GM19324 (cell line): Measurements from ENCODE around the gene MKRN1.
A peak's percentile ranks its signal among the peaks of the same experiment; 100 is the strongest.
"Not testable (repeated sequence)": the region's sequence is repeated elsewhere in the genome, so short reads cannot be mapped to it uniquely, and the experiment has no call there.

Source experiments
- ATAC-seq: cut with Tn5 transposase; IDR thresholded peaks from one replicate; pipeline ENCODE4 v1.9.1; 2021; ENCODE audit warnings: mild to moderate bottlenecking, moderate library complexity; ENCODE audit not compliant: unreplicated experiment, low FRiP score

MKRN1 gene

GRCh38 chr7:140479062-140479738, at the start of gene MKRN1:
TSS of gene MKRN1 (minus strand) at chr7:140479505. CDS start at chr7:140479344, 161 bp downstream.
- peak; percentile 93 for ATAC-seq

DNA sequence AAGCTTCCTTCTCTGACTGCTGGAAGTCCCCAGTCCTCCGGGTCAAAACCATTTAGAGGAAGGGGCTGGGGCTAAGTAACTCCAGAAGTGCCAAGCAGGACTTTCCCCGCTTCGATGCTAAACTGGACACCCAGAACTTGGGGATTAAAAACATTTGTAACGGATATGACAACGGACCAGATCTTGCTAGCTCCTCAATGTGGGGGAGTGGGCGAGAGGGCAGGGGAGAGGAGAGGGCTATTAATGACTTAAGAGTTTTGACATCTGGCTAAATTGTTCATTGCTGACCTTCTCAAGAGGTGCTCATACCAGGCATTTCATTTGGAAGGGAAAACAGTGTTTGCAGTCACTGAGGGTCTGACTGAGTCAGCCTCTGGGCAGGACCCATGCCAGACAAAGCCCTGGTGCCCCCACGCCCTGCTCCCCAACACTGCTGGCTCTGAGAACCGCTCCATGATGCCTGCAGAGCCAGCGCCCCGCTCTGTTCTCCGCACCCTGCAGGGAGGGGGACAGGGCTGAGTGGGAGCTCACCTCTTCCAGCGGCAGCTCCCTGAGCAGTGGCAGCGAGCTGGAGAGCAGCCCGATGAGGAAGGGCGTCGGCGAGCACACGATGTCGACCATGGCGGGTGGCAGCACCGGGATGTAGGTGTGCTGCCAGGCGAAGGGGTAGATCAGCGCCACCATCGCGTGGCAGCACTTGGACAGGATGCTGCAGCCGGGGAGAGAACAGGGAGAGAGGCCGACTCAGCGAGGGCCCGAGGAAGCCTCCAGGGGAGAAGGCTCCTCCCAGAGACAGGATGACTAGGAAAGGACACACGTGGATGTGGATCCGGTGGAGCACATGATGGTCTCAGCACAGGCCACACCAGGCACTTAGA, 47.7 kb upstream of the MKRN1 start:
- no peak for ATAC-seq

DNA sequence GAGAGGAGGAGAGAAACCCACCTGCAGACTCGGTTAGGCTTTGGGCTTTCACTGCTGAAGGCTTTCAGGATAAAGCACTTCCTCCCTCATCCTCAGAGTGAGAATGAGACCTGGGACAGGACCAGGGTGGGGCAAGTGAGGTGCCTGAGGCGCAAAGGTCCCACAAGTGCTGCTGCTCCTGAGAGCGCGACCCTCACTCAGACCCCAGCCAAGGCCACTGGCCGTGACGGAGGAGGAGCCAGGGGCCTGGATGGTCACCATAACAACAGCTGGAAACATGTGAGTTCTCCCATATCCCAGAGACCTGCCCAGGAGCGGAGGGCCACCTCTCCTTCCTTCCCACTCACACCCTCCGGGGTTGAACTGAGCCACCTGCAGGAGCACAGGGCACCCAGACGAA, 46.9 kb upstream of the MKRN1 start:
- ATAC-seq: no peak

DNA sequence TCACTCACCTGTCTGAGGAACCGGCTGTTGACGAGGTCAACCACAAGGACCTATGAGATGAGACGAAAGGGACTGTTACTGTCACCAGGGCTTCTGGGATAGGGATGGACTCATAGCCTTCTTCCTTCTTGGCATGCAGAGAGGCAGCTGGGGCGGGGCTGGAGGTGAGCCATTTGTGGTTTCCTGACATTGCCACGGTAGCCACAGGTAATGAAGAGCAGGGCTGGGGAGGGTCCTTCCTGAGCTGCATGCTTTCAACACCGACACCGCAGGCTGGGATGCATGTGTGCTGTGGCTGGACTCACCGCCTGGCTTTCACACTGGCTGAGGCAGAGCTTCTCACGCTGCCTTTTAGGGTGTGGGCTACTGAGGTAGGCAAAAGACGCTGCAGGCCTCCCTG, 46.4 kb upstream of the MKRN1 start:
- no peak for ATAC-seq

DNA sequence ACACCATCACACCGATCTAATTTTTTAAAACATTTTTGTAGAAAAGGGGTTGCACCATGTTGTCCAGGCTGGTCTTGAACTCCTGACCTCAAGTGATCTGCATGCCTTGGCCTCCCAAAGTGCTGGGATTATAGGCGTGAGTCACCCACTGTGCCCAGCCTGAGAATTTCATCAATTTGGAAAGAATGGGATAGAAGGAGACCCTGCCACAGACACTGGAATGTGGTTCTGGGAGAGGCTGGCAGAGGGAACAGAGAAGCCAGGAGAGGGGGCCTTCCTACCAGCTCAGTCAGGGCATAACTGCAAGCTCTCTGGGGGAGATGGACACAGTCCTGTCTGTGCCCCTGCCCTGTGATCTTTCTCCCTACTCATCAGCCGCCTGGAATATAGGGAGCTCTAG, 42.1 kb upstream of the MKRN1 start:
- no peak for ATAC-seq

DNA sequence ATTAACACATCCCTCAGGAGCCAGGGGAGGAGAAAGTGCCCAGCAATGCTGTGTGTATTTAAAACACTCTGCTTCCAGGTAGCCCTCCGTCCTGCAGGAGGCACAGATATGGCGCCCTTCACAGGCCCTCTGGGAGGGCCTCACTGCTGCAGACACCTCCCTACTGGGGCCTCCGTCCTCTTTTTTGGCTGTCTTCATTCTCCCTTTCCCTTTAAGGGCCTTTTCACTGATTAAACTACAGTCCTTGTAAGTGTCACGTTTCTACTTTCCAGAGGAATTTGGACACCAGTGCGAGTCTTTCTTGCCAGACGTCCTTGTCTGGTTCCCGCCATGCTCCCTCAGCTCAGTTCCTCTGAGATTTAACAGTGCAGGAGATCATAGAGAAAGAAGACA, 39.7 kb upstream of the MKRN1 start:
- no peak for ATAC-seq

GRCh38 chr7:140518370-140519006, 39.2 kb upstream of the MKRN1 start:
- no peak for ATAC-seq

GRCh38 chr7:140517546-140518369, 38.5 kb upstream of the MKRN1 start:
- no peak for ATAC-seq

- ATAC-seq: no peak
These were observed 33.2 kb upstream of the MKRN1 start for GRCh38 chr7:140512317-140513000.

GRCh38 chr7:140509789-140510188, 30.5 kb upstream of the MKRN1 start:
- ATAC-seq: no peak

- ATAC-seq: not testable (repeated sequence)
These were observed 28.3 kb upstream of the MKRN1 start for GRCh38 chr7:140507556-140507955.

DNA sequence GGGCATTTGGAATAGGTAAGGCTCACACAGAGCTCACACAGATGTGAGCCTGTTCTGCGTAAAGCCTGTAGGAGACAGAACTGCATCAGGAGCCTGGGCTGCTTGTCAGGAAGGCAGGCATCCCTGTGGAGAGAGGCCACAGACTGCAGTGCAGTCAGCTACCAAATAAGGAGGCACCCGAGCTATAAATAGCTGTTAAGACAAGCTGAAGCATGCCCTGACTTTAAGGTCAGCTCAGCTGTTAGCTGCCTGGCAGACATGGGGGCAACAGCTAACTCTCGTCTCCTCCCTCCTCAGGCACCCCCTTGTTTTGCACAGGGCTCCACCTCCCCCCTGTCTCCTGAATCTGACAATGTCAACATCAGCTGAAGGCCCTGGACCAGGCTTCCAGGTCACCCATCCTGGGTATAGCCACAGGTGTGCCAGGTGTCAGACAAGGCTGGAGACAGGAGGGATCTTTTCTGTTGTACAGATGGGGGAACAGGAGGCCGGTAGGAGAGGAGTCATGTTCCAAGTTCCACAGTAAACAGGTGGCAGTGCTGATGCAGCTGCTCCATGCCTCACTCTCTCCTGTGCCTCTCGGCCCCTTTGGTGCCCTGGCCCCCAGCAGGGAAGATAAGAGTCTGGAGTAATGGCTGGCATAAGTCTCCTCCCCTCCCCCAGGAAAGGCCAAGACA, 27.6 kb upstream of the MKRN1 start:
- ATAC-seq: no peak

DNA sequence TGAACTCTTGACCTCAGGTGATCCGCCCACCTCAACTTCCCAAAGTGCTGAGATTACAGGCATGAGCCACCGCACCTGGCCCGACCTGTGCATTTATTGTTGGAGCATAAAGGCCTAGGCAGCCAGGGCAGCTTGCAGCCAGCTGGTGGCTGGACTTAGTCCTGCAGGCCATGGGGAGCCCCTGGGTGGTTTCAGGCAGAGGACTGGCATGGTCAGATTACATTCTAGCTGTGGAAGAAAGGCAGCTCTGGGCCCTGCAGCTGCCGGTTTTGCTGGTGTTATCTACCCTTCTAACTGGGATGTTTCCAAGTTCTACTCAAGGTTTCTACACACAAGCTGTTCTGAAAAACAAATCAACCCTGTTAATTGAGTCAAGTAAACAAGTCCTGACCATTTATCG, 22.7 kb upstream of the MKRN1 start:
- ATAC-seq: no peak

GRCh38 chr7:140497807-140498206, 18.5 kb upstream of the MKRN1 start:
- ATAC-seq: not testable (repeated sequence)

- no peak for ATAC-seq
These were observed 18.0 kb upstream of the MKRN1 start for GRCh38 chr7:140497241-140497769.

- ATAC-seq: no peak
These were observed 16.3 kb upstream of the MKRN1 start for GRCh38 chr7:140495514-140496097.

GRCh38 chr7:140494867-140495266, 15.6 kb upstream of the MKRN1 start:
- ATAC-seq: no peak

DNA sequence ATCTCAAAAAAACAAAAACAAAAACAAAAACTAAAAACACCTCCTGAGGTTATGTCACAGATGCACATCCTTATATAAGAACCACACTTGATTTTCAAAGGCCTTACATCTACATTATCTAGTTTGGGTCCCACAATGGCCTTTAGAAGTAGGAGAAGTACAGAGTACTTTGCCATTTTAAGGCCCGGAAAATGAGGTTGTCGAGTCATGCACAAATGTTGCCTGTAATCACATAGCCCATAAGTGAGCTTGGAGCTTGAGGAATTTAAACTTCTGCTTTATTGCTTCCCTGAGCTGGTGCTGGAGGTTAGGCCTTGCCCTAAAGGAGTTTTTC, 9.7 kb upstream of the MKRN1 start:
- no peak for ATAC-seq
